Upper lobe of left lung (tissue), 6 donors: Measurements from ENCODE around the gene STKLD1. TPM values are rescaled to one million over a fixed set of nuclear protein-coding genes. Genes with fewer than 3 reads are reported as not detected.

ENCODE experiments used
- ATAC-seq, 2 donors: fragments of 200-7000 bp; cut with Tn5 transposase; one replicate each; pipeline ENCODE4 v1.9.1; 2022; ENCODE audit warnings: mild to moderate bottlenecking in 2 of 2, moderate library complexity in 2 of 2; ENCODE audit not compliant: low FRiP score in 2 of 2
- DNase-seq, 2 donors: peaks; one replicate each; pipeline ENCODE4 v3.0.0-alpha.2; 2019 to 2020
- H3K27ac ChIP-seq, 4 donors: fragments of 200-600 bp; sonication (generic); one replicate each; pipeline ENCODE4 v1.5.1; 2016 to 2019
- H3K27me3 ChIP-seq, 4 donors: fragments of 200-600 bp; sonication (generic); one replicate each; pipeline ENCODE4 v1.5.1; 2017 to 2019
- H3K36me3 ChIP-seq, 4 donors: fragments of 200-600 bp; sonication (generic); one replicate each; pipeline ENCODE4 v1.5.1; 2016 to 2019
- H3K4me1 ChIP-seq, 4 donors: fragments of 200-600 bp; sonication (generic); one replicate each; pipeline ENCODE4 v1.5.1; 2018 to 2019
- H3K4me3 ChIP-seq, 4 donors: fragments of 200-600 bp; sonication (generic); one replicate each; pipeline ENCODE4 v1.5.1; 2017 to 2019; ENCODE audit warnings: mild to moderate bottlenecking in 2 of 4, moderate library complexity in 1 of 4
- H3K9me3 ChIP-seq, 4 donors: fragments of 200-600 bp; sonication (generic); one replicate each; pipeline ENCODE4 v1.5.1; 2018 to 2019
- EP300 ChIP-seq, 4 donors: sonication (generic); formaldehyde crosslinking; IDR thresholded peaks; one replicate each; pipeline ENCODE4 v1.5.1; 2017; ENCODE audit warnings: antibody characterized with exemption in 4 of 4, control low read depth in 2 of 4
- POLR2A ChIP-seq, 4 donors: fragments of 450-650 bp; IDR thresholded peaks; one replicate each; pipeline ENCODE4 v1.5.1; 2016 to 2017; ENCODE audit warnings: antibody characterized with exemption in 4 of 4, mild to moderate bottlenecking in 2 of 4
- POLR2AphosphoS5 ChIP-seq, 2 donors: sonication (generic); formaldehyde crosslinking; IDR thresholded peaks; one replicate each; pipeline ENCODE4 v1.5.1; 2017; ENCODE audit warnings: antibody characterized with exemption in 2 of 2
- WGBS, 2 donors: methylation state at CpG; one replicate each; pipeline ENCODE4 v1.1.5; 2017 to 2018; 5-methylcytosine and 5-hydroxymethylcytosine counted together
- total RNA-seq, 6 donors: library from RNA; depleted of rRNA in 4 of 6; stranded (reverse); fragments of >200 nt in 4 of 6; gene quantifications; one replicate each; pipeline versions ENCODE4 v1.1.0 to v1.2.1, GENCODE V29; 2016 to 2021
- TF ChIP-seq, protein P1 (sequence below), 6 experiments: fragments of 450-650 bp in 4 of 6; fragments of 200-600 bp in 2 of 6; sonication (generic) in 2 of 6; IDR thresholded peaks; one replicate each; pipeline ENCODE4 v1.5.1; 2016 to 2019; ENCODE audit warnings: antibody characterized with exemption in 6 of 6
- donor health status: DM: no; HTN: no; CAD: no; lungs with moderate emphysema.
- donor health status: DM: no; HTN: yes; CAD: no; lungs with severe emphysema.

The STKLD1 gene
- total RNA-seq, 6 donors from 2014 or later: 0.59 to 3.1 (median 1.6) TPM; not detected in 2

DNA sequence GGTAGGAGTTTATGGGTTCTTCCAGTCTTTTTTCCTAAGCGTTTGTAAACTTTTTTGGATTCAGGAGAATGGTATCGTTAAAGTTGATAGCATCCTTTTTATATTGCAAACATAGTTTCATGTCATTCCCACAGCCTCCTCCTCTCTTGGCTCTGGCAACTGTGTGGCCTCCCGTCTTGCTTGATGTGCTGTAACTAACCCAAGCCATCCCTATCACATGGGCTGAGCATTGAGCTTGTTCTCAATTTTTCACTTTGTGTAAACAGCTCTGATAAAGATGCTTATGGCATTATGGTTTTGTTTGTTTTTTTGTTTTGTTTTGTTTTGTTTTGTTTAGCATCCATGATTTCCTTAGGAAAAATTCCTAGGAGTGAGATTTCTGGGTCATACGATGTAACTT is 4.6 kb downstream of the STKLD1 start:
- Histone ChIP-seq H3K27me3 (no peaks in the 10 kb centered on the region), H3K4me1 (peaks cover 0 to 7% (median 7%) of the 10 kb centered on the region in 4 donors), H3K27ac (no peak overlapping the region), H3K9me3 (no peaks in the 10 kb centered on the region), H3K36me3 (no peaks in the 10 kb centered on the region), H3K4me3 (no peak overlapping the region)
- DNase-seq: no peak
- ATAC-seq: no peak
- TF ChIP-seq POLR2AphosphoS5 (IDR thresholded peaks at IDR 0.05) (no peak), POLR2A (IDR thresholded peaks at IDR 0.05) (no peak), EP300 (IDR thresholded peaks at IDR 0.05) (no peak)
- TF ChIP-seq, protein P1, sequence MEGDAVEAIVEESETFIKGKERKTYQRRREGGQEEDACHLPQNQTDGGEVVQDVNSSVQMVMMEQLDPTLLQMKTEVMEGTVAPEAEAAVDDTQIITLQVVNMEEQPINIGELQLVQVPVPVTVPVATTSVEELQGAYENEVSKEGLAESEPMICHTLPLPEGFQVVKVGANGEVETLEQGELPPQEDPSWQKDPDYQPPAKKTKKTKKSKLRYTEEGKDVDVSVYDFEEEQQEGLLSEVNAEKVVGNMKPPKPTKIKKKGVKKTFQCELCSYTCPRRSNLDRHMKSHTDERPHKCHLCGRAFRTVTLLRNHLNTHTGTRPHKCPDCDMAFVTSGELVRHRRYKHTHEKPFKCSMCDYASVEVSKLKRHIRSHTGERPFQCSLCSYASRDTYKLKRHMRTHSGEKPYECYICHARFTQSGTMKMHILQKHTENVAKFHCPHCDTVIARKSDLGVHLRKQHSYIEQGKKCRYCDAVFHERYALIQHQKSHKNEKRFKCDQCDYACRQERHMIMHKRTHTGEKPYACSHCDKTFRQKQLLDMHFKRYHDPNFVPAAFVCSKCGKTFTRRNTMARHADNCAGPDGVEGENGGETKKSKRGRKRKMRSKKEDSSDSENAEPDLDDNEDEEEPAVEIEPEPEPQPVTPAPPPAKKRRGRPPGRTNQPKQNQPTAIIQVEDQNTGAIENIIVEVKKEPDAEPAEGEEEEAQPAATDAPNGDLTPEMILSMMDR (IDR thresholded peaks at IDR 0.05): no peak
- 85 to 87% methylated on average over 4 of the region's 4 CpGs for WGBS, 2 donors

- H3K9me3 ChIP-seq: no peaks in the 10 kb centered on the region
- no peaks in the 10 kb centered on the region for H3K4me1 ChIP-seq
- ATAC-seq: no peak
- no peak overlapping the region for H3K27ac ChIP-seq
- no peaks in the 10 kb centered on the region for H3K27me3 ChIP-seq
- no peaks in the 10 kb centered on the region for H3K36me3 ChIP-seq
- no peak for DNase-seq
- WGBS, 2 donors: 87 to 90% methylated on average over 4 of the region's 4 CpGs
- TF ChIP-seq EP300 (IDR thresholded peaks at IDR 0.05) (no peak), POLR2A (IDR thresholded peaks at IDR 0.05) (no peak), POLR2AphosphoS5 (IDR thresholded peaks at IDR 0.05) (no peak)
- TF ChIP-seq, protein P1 (IDR thresholded peaks at IDR 0.05): no peak
- no peak overlapping the region for H3K4me3 ChIP-seq
Measured at GRCh38 chr9:133382507-133383141, 6.5 kb downstream of the STKLD1 start.

- TF ChIP-seq EP300 (IDR thresholded peaks at IDR 0.05) (no peak), POLR2AphosphoS5 (IDR thresholded peaks at IDR 0.05) (no peak), POLR2A (IDR thresholded peaks at IDR 0.05) (no peak)
- TF ChIP-seq, protein P1 (IDR thresholded peaks at IDR 0.05): no peak
- no peak overlapping the region for H3K27ac ChIP-seq
- no peaks in the 10 kb centered on the region for H3K27me3 ChIP-seq
- DNase-seq (no peak), ATAC-seq (no peak)
- H3K36me3 ChIP-seq: no peaks in the 10 kb centered on the region
- 88 to 93% methylated on average over 3 of the region's 3 CpGs for WGBS, 2 donors
- no peaks in the 10 kb centered on the region for H3K9me3 ChIP-seq
- H3K4me3 ChIP-seq: no peak overlapping the region
- H3K4me1 ChIP-seq: no peaks in the 10 kb centered on the region
Measured at GRCh38 chr9:133383438-133383837, 7.3 kb downstream of the STKLD1 start.

GRCh38 chr9:133384736-133385321 is 8.7 kb downstream of the STKLD1 start:
- 90 to 91% methylated on average over 17 of the region's 17 CpGs for WGBS, 2 donors

More at GRCh38 chr9:133384736-133385321, 8.7 kb downstream of the STKLD1 start:
- no peak for DNase-seq
- Histone ChIP-seq H3K4me3 (no peak overlapping the region), H3K36me3 (no peaks in the 10 kb centered on the region), H3K9me3 (no peaks in the 10 kb centered on the region), H3K27ac (no peak overlapping the region), H3K4me1 (no peaks in the 10 kb centered on the region), H3K27me3 (no peaks in the 10 kb centered on the region)
- no peak for ATAC-seq
- TF ChIP-seq EP300 (IDR thresholded peaks at IDR 0.05): no peak
- TF ChIP-seq, protein P1 (IDR thresholded peaks at IDR 0.05): no peak
- no peak for TF ChIP-seq POLR2AphosphoS5 (IDR thresholded peaks at IDR 0.05)
- TF ChIP-seq POLR2A (IDR thresholded peaks at IDR 0.05): no peak
